ENCODE measurements around the gene SOCS7.

SOCS7 gene

GRCh38 chr17:38351412-38352222 is at the start of gene SOCS7:
Gene SOCS7, plus strand, starts transcription at chr17:38351844. Its CDS starts 209 bp downstream, at chr17:38352053.
- DNase-seq (ENCODE audit: extremely low spot score, insufficient read length, low read depth) (peak; percentile 89), FAIRE-seq (no peak)

- DNase-seq (ENCODE audit: extremely low spot score, insufficient read length, low read depth) (no peak), FAIRE-seq (no peak)
These were observed 36.1 kb upstream of the SOCS7 start for GRCh38 chr17:38315497-38315896.

- FAIRE-seq (no peak), DNase-seq (ENCODE audit: extremely low spot score, insufficient read length, low read depth) (no peak)
These were observed 34.6 kb upstream of the SOCS7 start for GRCh38 chr17:38317081-38317480.

- FAIRE-seq: no peak
- DNase-seq (ENCODE audit: extremely low spot score, insufficient read length, low read depth): no peak
These were observed 31.2 kb upstream of the SOCS7 start for GRCh38 chr17:38320482-38320881.

- DNase-seq (ENCODE audit: extremely low spot score, insufficient read length, low read depth) (peak; percentile 59), FAIRE-seq (no peak)
These were observed 29.4 kb upstream of the SOCS7 start for GRCh38 chr17:38322156-38322779.

- DNase-seq (ENCODE audit: extremely low spot score, insufficient read length, low read depth): no peak
- FAIRE-seq: no peak
These were observed 28.7 kb upstream of the SOCS7 start for GRCh38 chr17:38322897-38323296.

- DNase-seq (ENCODE audit: extremely low spot score, insufficient read length, low read depth): no peak
- FAIRE-seq: no peak
These were observed 27.4 kb upstream of the SOCS7 start for GRCh38 chr17:38324141-38324697.

- no peak for DNase-seq (ENCODE audit: extremely low spot score, insufficient read length, low read depth)
- FAIRE-seq: no peak
These were observed 26.9 kb upstream of the SOCS7 start for GRCh38 chr17:38324772-38325171.

GRCh38 chr17:38325221-38325851 is 26.3 kb upstream of the SOCS7 start:
- DNase-seq (ENCODE audit: extremely low spot score, insufficient read length, low read depth) (no peak), FAIRE-seq (no peak)

- no peak for FAIRE-seq
- DNase-seq (ENCODE audit: extremely low spot score, insufficient read length, low read depth): no peak
These were observed 24.4 kb upstream of the SOCS7 start for GRCh38 chr17:38326996-38327792.

- FAIRE-seq: no peak
- no peak for DNase-seq (ENCODE audit: extremely low spot score, insufficient read length, low read depth)
These were observed 23.7 kb upstream of the SOCS7 start for GRCh38 chr17:38327936-38328335.

- no peak for FAIRE-seq
- no peak for DNase-seq (ENCODE audit: extremely low spot score, insufficient read length, low read depth)
These were observed 23.0 kb upstream of the SOCS7 start for GRCh38 chr17:38328620-38329019.

- DNase-seq (ENCODE audit: extremely low spot score, insufficient read length, low read depth) (no peak), FAIRE-seq (no peak)
These were observed 22.4 kb upstream of the SOCS7 start for GRCh38 chr17:38329284-38329683.

GRCh38 chr17:38329808-38330730 is 21.6 kb upstream of the SOCS7 start:
- no peak for DNase-seq (ENCODE audit: extremely low spot score, insufficient read length, low read depth)
- FAIRE-seq: no peak

GRCh38 chr17:38330941-38331411 is 20.7 kb upstream of the SOCS7 start:
- DNase-seq (ENCODE audit: extremely low spot score, insufficient read length, low read depth): no peak
- FAIRE-seq: no peak

- no peak for DNase-seq (ENCODE audit: extremely low spot score, insufficient read length, low read depth)
- no peak for FAIRE-seq
These were observed 18.9 kb upstream of the SOCS7 start for GRCh38 chr17:38332735-38333134.

- DNase-seq (ENCODE audit: extremely low spot score, insufficient read length, low read depth) (no peak), FAIRE-seq (no peak)
These were observed 17.9 kb upstream of the SOCS7 start for GRCh38 chr17:38333635-38334295.

Data from GM18507 (cell line).